GM19372 (cell line): ENCODE results near the gene ATXN1.
"Not testable (repeated sequence)": the region's sequence is repeated elsewhere in the genome, so short reads cannot be mapped to it uniquely, and the experiment has no call there.

Experiments
- ATAC-seq: cut with Tn5 transposase; IDR thresholded peaks from one replicate; pipeline ENCODE4 v1.9.1; 2021; ENCODE audit warnings: mild to moderate bottlenecking, low read depth, moderate library complexity; ENCODE audit not compliant: unreplicated experiment

The ATXN1 gene

DNA sequence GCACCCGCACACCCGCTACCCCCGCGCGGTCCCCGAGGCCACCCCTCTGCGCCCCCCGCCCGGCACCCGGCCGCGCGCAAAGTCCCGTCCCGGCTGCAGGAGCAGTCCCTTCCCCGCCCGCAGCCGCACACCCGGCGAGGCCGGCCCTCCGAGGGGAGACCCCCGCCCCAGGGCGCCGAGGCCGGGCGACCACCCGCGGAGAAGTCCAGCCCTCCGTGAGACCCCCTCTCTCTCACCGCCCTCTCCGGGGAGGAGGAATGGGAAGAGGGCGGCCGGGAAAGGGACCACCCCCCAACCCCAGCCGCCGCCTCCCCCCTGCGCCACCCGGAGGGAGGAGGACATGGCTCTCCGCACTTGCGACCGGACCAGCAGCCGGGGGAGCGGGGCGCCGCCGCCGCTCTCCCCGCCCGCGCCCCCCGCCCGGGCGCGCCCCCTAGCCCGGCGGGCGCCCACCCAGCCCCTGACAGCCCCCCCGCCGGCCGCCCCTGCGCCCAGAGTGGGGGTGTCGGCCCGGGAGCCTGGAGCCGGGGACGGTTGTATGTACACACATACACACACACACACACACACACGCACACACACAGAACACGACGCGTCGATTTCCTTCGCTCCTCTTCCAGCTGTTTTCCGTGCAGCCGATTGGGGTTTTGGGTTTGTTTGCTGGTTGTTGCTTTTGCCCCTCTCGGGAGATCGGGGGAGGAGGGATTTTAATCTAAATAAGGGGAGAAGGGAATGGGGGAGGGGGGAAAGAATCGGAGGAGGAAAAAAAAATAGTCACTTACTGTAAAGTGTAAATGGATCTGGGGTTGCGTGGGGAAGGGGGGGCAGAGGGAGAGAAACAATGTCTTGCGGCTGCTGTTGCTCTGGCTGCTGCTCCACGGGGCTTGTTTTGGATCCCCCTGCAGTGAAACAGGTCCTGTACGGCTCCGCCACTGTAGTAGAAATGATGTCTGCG is at the start of gene ATXN1:
Gene ATXN1, minus strand, starts transcription at position 945 of the 955 bp plus-strand sequence.
- peak; percentile 1 for ATAC-seq

GRCh38 chr6:16810411-16810810 is 49.2 kb upstream of the ATXN1 start:
- ATAC-seq: no peak

DNA sequence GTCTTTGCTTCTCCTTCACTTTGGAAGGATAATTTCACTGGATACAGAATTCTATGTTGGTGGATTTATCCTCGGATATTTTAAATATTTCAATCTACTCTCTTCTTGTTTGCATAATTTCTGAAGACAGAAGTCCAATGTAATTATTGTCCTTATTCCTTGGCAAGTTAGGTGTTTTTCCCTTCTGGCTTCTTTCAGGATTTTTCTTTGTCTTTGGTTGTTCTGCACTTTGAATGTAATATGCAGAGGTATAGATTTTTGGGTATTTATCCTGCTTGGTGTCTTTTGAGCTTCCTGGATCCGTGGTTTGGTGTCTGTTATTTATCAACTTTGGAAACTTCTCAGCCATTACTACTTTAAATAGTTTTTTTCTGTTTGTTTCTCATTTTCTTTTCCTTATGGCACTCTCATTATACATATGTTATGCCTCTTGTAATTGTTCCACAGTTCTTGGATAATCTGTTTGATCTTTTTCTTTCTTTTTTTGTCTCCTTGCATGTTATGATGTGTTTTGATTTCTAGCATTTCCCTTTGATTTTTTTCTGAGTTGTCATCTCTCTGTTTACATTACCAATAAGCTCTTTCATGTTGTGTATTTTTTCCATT is 48.6 kb upstream of the ATXN1 start:
- ATAC-seq: no peak

DNA sequence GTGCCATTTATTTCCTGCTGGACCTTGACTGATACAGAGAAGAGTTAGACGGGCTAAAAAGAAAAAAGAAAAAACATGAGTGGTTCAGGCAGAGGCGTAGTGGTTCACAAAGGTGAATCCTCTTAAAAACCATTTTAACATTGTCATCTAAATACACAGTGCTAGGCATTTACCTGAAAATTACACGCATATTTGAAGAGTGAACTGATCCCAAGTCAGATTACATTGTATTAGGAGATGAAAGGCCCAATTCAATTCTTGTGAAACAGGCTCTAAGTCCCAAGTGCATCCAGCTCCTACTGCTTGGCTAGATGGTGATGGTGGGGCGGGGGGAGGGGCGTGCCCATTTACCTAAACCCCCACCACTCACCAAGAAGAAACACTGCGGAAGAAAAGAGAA is 46.7 kb upstream of the ATXN1 start:
- no peak for ATAC-seq

GRCh38 chr6:16806363-16806762 is 45.1 kb upstream of the ATXN1 start:
- ATAC-seq: no peak

GRCh38 chr6:16805243-16805950 is 44.1 kb upstream of the ATXN1 start:
- no peak for ATAC-seq

GRCh38 chr6:16804546-16805242 is 43.4 kb upstream of the ATXN1 start:
- ATAC-seq: no peak

- no peak for ATAC-seq
Observed at GRCh38 chr6:16803294-16804200, 42.3 kb upstream of the ATXN1 start.

DNA sequence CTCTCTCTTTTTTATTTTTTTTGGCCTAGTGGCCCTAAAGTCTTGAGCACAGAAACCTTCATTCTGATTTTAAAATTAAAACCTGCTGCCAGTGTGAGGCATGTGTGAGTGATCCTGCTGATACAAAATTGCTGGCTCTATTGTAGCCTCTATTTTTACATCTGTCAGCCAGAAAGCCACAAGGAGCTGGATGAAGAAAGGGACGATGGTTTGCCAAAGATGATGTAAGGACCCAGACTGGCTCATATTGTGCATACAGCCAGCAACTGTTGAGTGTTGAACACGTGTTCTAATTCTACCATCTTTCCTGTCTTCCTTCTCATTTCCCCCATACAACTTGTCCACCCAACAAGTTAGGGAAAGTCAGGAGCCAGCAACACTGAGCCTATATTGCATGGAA is 40.8 kb upstream of the ATXN1 start:
- no peak for ATAC-seq

DNA sequence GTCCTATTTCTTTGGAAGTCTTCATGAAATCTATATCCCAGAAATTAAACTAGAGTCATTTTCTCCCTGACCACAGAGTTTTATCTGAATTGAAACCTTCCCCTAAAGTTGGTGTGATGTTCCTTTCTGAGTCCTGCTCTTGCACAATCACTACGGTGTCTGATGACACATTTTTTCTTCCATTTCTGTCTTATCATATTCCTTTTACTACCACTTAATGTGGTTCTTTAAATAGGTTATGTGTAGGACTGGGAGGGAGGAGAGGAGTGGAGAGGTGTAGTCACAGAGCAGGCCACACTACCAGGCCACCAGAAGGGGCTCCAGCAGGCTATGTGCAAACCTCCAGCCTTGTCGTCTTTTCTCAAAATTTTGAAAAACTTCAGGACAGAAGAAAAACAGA is 39.7 kb upstream of the ATXN1 start:
- ATAC-seq: no peak

- ATAC-seq: no peak
Observed at GRCh38 chr6:16800341-16800740, 39.1 kb upstream of the ATXN1 start.

DNA sequence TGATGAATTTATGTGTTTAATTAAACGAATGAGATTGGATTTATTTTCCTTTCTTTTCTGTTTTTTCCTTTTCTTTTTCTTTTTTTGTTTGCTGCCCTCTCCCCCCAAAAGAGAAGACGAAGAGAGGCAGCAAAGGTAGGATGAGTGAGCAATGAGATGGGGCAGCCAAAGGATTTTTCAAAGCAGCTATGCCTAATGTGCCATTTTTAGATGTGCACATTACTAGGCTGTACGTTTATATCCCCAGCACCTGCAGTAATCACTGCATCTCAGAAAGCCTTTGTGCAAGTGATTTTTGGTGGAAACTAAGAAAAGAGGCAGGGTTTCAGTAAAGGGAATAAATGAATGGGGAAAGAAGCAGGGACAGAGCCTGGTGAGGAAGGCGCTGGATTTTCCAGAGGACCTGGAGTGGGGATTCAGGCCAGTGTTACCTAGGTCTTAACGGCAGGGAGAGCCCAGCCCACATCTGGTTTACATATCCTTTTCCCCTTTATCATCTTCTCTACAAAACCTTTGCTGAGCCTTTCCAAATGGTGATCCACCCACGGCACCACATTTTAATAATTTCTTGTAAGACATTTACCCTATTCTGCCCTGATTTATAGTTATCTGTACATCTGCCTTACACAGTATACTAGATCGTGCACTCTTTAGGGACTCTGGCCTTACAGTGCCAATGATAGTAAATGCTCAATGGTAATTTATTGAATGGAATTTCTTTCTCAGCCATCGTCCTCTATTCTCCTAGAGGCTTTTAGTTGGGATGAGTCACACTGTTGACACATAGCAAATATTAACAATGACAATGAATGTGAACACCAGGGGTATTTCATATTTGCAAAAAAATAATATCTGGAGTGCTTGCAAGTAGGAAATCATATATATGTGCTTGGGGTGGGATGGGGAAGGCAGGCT is 38.3 kb upstream of the ATXN1 start:
- ATAC-seq: no peak

GRCh38 chr6:16793828-16794412 is 32.7 kb upstream of the ATXN1 start:
- ATAC-seq: no peak

DNA sequence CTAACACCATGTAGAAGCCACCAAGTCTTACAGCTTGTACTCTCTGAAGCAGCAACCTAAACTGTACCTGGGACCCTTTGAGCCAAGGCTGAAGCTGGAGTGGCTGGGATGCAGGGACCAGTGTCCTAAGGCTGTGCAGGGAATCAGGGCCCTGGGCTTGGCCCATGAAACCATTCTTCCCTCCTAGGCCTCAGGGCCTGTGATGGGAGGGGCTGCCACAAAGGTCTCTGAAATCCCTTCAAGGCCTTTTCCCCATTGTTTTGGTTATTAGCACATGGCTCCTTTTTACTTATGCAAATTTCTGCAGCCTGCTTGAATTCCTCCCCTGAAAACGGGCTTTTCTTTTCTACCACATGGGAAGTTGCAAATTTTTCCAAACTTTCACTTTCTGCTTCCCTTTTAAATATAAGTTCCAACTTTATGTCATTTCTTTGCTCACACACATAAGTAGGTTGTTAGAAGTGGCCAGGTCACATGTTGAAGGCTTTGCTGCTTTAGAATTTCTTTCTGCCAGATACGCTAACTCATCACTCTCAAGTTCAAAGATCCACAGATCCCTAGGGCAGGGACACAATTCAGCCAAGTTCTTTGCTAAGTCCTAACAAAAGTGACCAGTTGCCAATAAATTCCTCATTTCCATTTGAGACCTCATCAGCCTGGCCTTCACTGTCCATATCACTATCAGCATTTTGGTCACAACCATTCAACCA is 28.2 kb upstream of the ATXN1 start:
- ATAC-seq: no peak

DNA sequence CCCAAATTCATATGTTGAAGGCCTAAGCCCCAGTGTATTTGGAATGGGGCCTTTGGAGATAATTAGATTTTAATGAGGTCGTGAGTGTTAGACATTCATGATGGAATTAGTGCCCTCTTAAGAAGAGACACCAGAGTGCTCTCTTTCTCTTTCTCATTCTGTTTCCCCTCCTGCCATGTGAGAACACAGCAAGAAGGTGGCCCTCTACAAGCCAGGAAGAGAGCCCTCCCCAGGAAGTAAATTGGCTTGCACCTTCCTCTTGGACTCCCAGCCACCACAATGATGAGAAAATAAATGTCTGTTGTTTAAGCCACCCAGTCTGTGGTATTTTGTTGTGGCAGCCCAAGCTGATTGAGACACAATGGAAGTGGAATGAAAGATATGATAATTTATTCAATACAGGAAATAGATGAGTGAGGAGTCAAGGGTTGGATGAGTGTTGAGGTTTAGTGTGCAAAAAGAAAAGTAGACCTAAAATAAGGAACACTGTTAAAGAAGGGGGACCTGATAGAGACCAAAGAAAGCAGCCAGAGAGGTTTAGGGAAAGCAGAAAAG is 25.9 kb upstream of the ATXN1 start:
- no peak for ATAC-seq

GRCh38 chr6:16785496-16785895 is 24.2 kb upstream of the ATXN1 start:
- ATAC-seq: no peak

GRCh38 chr6:16784957-16785356 is 23.7 kb upstream of the ATXN1 start:
- ATAC-seq: not testable (repeated sequence)
